Measurements from ENCODE around the gene CYP2C9.

The CYP2C9 gene

DNA sequence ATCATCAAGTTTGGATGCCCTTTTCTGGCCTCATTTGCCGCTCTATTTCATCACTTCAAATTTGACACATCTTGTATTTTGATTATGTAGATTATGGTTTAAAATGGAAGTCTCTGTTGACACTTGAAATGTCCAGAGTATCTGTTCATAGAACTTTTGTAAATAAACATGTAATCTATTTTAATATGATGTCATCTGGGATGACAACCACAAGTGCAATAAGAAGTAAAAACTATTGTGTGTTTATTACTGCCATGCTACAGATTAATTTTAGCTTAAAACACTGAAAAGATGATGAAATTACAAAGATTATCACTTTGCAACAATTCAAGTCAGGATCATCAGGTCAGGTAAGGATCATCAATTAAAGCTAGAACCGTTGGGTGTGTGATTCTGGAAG, 100.8 kb downstream of the CYP2C9 start:
- no peak for DNase-seq (ENCODE audit: low read depth)
